NOMO-1 treated with dmso at 0.1 percent for 144 hours (cell line): ENCODE measurements around the gene KCNJ1.

Source experiments
- DNase-seq: peaks from one replicate; lab custom pipeline; 2025; ENCODE audit not compliant: unreplicated experiment; lab: John Stamatoyannopoulos, UW

Gene KCNJ1

GRCh38 chr11:128901653-128902514 lies 34.8 kb upstream of the KCNJ1 start:
- DNase-seq: no peak

GRCh38 chr11:128900468-128900867 lies 33.4 kb upstream of the KCNJ1 start:
- no peak for DNase-seq

DNA sequence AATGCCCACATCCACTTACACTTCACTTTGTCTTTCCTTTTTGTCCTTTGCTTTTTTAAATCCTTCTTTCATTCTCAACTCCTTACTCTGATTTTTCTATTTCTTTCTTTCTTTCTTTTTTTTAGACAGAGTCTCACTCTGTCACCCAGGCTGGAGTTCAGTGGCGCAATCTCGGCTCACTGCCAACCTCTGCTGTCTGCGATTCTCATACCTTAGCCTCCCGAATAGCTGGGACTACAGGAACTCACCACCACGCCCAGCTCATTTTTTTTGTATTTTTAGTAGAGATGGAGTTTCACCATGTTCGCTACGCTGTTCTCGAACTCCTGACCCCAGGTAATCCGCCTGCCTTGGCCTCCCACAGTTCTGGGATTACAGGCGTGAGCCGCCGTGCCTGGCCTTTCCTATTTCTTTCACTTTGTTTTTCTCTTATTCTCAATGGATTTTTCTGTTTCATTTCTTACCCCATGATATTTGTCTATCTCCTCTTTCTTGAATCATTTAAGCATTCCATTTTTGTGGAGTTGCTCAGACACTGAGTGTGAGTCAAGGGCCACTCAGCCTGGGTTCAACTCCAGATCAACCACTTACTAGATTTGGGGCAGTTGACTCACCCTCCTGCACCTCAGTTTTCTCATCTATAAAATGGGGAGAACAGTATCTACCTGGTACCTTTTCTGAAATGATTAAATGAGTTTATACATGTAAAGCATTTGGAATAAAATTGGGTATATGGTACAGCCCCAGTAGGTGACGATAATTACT lies 31.7 kb upstream of the KCNJ1 start:
- no peak for DNase-seq

DNA sequence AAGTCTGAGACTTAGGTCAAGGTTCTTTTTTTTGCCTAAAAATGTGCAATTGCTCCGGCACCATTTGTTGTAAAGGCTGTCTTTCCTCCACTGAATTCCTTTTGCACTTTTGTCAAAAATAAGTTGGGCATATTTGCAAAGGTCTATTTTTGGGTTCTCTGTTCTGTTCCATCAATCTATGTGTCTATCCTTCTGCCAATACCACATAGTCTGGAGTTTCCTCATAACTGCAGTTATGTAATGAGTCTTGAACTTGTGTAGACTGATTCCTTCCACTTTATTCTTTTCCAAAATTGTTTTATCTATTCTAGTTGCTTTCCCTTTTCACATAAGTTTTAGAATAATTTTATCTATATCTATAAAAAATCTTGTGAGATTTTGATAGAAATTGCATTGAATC lies 30.7 kb upstream of the KCNJ1 start:
- no peak for DNase-seq

DNA sequence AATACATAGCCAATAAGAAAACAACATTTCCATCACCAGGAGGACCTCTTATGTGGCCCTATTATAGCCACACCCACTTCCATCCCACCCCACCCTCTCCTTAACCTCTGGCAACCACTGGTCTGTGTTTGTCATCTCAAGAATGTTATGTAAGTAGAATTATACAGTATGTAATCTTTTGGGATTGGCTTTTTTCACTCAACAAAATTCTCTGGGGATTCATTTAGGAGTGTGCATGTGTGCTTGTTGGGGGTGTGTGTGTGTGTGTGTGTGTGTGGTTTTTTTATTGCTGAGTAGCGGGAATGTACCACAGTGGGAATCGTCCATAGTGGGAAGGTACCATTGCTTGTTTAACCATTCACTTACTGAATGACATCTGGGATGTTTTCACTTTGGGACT lies 29.3 kb upstream of the KCNJ1 start:
- DNase-seq: no peak

- DNase-seq: no peak
Observed at GRCh38 chr11:128895526-128895925, 28.4 kb upstream of the KCNJ1 start.

DNA sequence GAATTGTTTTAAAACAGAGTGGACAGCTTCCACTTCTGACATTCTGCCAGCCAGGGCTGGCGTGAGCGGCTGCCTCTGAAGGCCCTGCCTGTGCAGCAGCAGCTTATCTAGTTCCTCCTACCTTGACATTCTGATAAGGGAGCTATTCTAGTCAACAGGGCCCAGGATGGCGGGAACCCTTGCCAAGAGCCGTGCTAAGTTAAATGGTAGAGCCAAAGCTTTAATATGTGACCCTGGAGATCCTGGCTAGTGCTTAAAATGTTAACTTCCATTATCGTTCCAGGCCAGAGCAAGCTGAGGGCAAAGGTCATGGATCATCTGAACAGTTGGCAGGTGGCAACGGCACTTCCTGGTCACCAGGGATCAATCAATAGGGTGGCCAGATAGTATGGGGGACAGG lies 27.6 kb upstream of the KCNJ1 start:
- DNase-seq: no peak

DNA sequence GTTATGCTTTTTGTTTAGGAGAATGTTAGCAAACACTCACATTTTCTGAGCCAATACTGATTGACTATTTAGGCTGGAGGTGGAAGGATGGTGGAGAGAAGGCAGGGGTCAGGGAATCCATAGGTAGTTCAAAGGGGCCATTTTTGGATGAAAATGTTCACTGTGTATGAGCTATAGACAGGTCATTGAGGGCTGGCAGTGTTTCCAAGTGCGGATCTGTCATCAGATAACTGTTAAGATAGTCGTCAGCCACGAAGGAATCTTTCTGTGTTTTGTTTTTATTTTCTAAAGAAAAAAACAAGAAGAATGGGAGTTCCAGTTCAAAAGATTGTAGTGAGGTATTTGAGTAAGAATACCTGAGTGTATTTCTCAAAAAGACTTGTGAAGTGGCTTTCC lies 27.2 kb upstream of the KCNJ1 start:
- DNase-seq: no peak

DNA sequence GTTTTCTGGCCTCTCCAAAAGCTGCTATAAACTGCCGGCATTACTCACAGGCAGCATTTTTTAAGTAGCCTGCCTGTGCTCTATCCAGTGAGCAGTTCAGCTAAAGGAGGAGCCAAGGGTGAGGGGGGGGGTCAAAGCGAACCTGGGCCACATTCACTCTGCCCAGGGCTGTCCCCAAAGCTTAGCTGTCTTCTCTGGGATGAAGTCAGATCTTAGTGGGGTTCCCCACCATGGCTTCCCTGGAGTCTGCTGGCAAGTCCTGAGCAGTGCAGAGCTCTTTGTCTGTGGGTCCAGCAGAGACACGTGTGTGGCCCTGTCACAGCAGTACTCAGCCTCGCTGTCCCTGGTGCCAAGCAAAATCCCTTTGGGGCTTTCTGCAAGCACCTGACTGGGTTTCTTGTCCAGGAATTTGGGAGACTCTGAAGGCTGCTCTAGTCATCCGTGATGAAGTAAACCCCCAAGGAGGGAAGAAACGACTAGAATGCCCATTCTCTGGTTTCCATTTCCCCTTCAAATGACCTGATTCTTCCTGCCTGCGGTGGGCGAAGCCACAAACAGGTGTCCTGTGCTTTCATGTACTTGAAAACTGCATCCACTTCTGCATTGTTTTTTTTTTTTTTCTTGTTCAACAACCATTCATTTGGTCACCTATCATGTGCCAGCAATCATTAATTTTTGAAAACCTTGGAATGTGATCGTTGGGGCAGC lies 26.6 kb upstream of the KCNJ1 start:
- DNase-seq: no peak

DNA sequence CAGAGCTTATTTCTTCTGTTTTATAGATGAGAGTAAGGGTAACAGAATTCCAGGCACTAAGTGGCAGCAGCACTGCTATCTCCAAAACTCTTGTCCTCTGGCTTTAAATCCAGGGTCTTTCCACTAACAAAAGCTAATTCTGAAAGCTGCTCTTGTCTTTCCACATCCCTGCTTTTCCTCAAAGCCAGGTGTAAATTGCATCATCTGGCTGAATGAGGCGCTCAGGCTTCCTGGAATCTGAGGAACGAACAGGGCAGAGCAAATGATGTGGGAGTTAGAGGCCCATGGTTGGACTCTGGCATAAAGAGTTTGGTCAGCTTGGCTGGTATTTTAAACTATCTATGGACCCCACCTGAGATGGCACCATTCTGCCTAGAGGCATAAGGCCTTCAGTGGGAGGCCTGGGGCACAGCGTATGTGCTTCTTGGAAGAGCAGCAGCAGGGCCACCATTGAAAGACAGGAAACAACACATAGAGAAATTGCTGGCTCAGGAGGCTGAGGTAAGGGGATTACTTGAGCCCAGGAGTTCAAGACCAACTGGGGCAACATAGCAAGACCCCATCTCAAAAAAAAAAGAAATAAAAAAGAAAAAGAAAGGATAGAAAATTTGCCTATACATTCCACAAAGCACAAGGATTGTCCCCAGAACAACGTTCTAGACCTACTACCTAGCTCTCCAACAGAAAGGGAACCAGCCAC lies 25.9 kb upstream of the KCNJ1 start:
- no peak for DNase-seq

GRCh38 chr11:128891913-128892398 lies 24.9 kb upstream of the KCNJ1 start:
- DNase-seq: no peak

- DNase-seq: no peak
Observed at GRCh38 chr11:128890543-128891368, 23.7 kb upstream of the KCNJ1 start, which contains the start of gene KCNJ5. KCNJ5 (plus strand) TSS chr11:128891356; CDS start chr11:128911274, 19,918 bp downstream.

- no peak for DNase-seq
Observed at GRCh38 chr11:128890216-128890542, 23.1 kb upstream of the KCNJ1 start.

- DNase-seq: no peak
Observed at GRCh38 chr11:128889657-128890213, 22.6 kb upstream of the KCNJ1 start.

DNA sequence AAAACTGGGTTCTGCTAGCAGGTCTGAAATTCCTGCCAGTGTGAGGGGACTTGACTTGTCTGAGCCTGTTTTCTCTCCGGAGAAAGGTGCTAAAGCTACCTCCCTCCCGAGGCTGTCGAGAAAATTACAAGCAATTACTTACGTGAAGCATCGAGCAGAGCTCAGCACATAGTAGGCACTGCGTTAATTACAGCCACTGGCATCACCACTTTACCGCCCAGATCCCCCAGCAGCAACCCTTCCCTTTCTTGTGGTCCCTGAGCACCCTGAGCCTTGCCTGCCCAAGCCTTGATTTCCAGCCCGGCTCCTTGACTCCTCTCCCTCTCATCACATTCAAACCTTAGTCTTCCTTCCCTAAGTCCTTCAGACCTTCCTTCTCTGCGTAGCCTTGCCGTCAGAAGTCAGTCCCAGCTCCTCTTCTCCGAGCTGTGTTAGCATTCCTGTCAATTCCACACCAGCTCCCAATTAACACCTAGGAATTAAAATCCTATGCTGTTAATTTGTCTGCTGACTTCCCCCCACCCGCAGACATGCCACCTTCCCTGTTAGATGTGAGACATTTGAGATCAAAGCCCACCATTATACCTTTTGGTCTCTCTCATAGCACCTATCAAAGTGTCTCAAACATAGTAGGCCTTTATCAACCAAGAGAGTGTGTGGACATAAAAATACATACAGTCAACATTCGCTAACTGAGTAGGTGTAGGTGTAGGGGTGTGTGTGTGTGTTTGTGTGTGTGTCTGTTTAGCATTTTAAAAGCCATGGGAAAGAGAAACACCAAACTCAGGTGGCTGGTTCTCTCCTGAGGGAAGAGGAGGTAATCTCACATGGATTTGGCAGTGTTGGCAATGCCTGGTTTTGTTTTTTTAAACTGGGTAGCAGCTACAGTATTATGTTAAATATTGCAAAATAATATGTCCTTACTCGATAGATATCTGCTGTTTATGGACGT lies 21.2 kb upstream of the KCNJ1 start:
- no peak for DNase-seq

- DNase-seq: no peak
Observed at GRCh38 chr11:128886406-128887124, 19.5 kb upstream of the KCNJ1 start.

DNA sequence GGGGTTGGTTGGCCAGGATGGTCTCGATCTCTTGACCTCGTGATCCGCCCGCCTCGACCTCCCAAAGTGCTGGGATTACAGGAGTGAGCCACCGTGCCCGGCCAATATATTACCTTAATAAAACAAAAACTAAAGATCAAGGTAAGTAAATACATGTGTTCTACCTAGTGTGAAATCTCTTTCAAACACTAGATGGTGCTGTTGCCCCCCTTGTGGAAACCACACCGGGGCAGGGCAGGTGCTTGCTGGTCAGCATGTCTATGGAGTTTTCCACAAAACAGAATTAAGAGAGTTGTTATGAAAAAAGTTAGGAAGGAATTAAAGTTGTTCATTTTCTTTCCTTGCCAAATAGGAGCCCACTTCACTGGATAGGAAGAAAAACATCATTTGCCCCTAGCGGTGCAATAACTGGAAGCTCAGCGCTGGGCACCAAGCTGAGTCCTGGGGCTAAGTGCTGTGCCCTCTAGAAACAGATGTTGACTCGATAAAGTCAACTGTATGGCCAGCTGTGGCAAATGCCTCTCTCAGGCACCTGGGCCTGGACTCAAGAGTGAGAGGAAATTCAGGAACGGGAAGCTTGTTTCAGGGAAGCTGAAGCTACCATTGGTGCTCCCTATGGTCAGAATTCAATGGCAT lies 17.7 kb upstream of the KCNJ1 start:
- DNase-seq: peak; percentile 15

GRCh38 chr11:128884054-128884453 lies 17.0 kb upstream of the KCNJ1 start:
- no peak for DNase-seq
